Panc1 (cell line): Measurements from ENCODE around the gene SCAMP4. TPM values are rescaled to one million over a fixed set of nuclear protein-coding genes. Genes with fewer than 3 reads are reported as not detected.

Source experiments
- ATAC-seq: fragments of 200-7000 bp; cut with Tn5 transposase; 2 replicates; pipeline ENCODE4 v1.9.1; 2020; ENCODE audit warnings: mild to moderate bottlenecking, moderate library complexity
- BruUV-seq: library from RNA; stranded (reverse); fragments of 400-500 nt; replicated peaks from 2 replicates; lab custom pipeline; 2021; lab: Mats Ljungman, UMichigan
- CTCF ChIA-PET: fragments of 300-600 bp; sonication (Branson Sonifier 250); formaldehyde crosslinking; loops from one replicate; lab custom pipeline; 2022; ENCODE audit warnings: antibody characterized with exemption; lab: Charles Lee
- POLR2A ChIA-PET: fragments of 300-600 bp; sonication (Branson Sonifier 250); formaldehyde crosslinking; loops from one replicate; lab custom pipeline; 2022; ENCODE audit warnings: antibody characterized with exemption; lab: Charles Lee
- DNase-seq: peaks from one replicate; pipeline ENCODE4 v3.0.0-alpha.2; 2010; ENCODE audit warnings: low read depth, low spot score
- H3K27ac ChIP-seq: 2 replicates; pipeline ENCODE4 v1.5.1; 2011; ENCODE audit warnings: mild to moderate bottlenecking, low read length, inconsistent platforms
- H3K27me3 ChIP-seq: fragments of 200-500 bp; sonication (Bioruptor generic); 2 replicates; pipeline ENCODE4 v1.6.0; 2014; ENCODE audit warnings: low read length, inconsistent platforms; ENCODE audit not compliant: control insufficient read depth, insufficient read depth
- H3K36me3 ChIP-seq: fragments of 200-500 bp; sonication (Bioruptor generic); 2 replicates; pipeline ENCODE4 v1.5.1; 2014; ENCODE audit warnings: inconsistent platforms, mild to moderate bottlenecking, low read length, moderate library complexity; ENCODE audit not compliant: control insufficient read depth, insufficient read depth
- H3K4me1 ChIP-seq: 2 replicates; pipeline ENCODE4 v1.5.1; 2011; ENCODE audit warnings: inconsistent platforms, mild to moderate bottlenecking, low read length, moderate library complexity; ENCODE audit not compliant: control insufficient read depth, insufficient read depth
- H3K4me3 ChIP-seq, 2 experiments: 2 replicates each; pipeline ENCODE4 v1.5.1; 2011 to 2012; ENCODE audit warnings: low read depth in 2 of 2, low read length in 2 of 2, mild to moderate bottlenecking in 2 of 2, inconsistent platforms in 1 of 2, moderate library complexity in 1 of 2
- H3K9me3 ChIP-seq: fragments of 200-500 bp; sonication (Bioruptor generic); 2 replicates; pipeline ENCODE4 v1.5.1; 2014; ENCODE audit warnings: low read depth, mild to moderate bottlenecking, inconsistent platforms, low read length, moderate library complexity; ENCODE audit not compliant: control insufficient read depth, insufficient read depth
- POLR2AphosphoS5 ChIP-seq: IDR thresholded peaks from 2 replicates; pipeline ENCODE4 v1.6.1; 2012; ENCODE audit warnings: mild to moderate bottlenecking, low read depth, low read length, moderate library complexity
- SIN3A ChIP-seq: IDR thresholded peaks from 2 replicates; pipeline ENCODE4 v1.6.1; 2012; ENCODE audit warnings: low read depth, mild to moderate bottlenecking, low read length, moderate library complexity, borderline replicate concordance; ENCODE audit not compliant: insufficient read depth
- TCF7L2 ChIP-seq: IDR thresholded peaks from 2 replicates; pipeline ENCODE4 v1.6.1; 2011; ENCODE audit warnings: mild to moderate bottlenecking, low read depth, low read length, inconsistent platforms
- in situ Hi-C: cut with HindIII; loops from 2 replicates; pipeline ENCODE4 v1.10.0; 2016; ENCODE audit warnings: low sequenced_read_pairs, low pct_unique_long_range_greater_than_20kb
- intact Hi-C: fragments of 100-400 bp; cut with micrococcal nuclease; formaldehyde crosslinking; loops from one replicate; pipeline ENCODE4 v1.10.0; 2022; ENCODE audit not compliant: unreplicated experiment
- total RNA-seq: library from RNA; stranded (reverse); gene quantifications from one replicate; pipeline ENCODE4 v1.2.1, GENCODE V29; 2021; ENCODE audit not compliant: unreplicated experiment
- TF ChIP-seq, protein P1 (sequence below): fragments of 450-650 bp; IDR thresholded peaks from 2 replicates; pipeline ENCODE4 v1.5.1; 2017; ENCODE audit warnings: mild to moderate bottlenecking
- TF ChIP-seq, protein P2 (sequence below), 2 experiments: IDR thresholded peaks; 2 replicates each; pipeline ENCODE4 v1.6.1; 2011 to 2012; ENCODE audit warnings: low read depth in 2 of 2, control low read depth in 1 of 2, low read length in 1 of 2, mild to moderate bottlenecking in 1 of 2, moderate library complexity in 1 of 2; ENCODE audit not compliant: insufficient read depth in 1 of 2

The SCAMP4 gene
- total RNA-seq, 1 experiment from 2014 or later: 98.4 TPM

DNA sequence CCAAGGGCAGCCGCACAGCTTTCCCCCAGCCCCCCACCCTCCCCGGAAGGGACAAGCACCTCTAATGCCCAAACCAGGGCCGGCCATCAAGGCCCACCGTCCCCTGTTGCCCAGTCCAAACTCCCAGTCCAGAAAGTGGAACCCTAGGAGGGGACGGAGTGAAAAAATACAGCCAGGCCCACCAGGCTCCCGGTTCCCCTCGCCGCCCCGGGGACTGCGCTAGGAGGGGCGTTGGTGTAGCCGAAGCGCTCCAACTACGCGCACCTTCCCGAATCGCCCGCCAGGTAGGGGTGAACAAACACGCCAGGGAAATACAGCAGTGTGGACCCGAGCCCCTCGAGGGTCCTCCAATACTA is 43.2 kb upstream of the SCAMP4 start:
- no peaks in the 10 kb centered on the region for H3K27me3 ChIP-seq
- POLR2A ChIA-PET: no interaction called here
- in situ Hi-C loops: no loop called here
- H3K9me3 ChIP-seq: no peaks in the 10 kb centered on the region
- ATAC-seq (no peak), DNase-seq (no peak)
- peak overlapping the region; percentile 88 for H3K27ac ChIP-seq
- TF ChIP-seq TCF7L2 (no peak), POLR2AphosphoS5 (no peak), SIN3A (no peak)
- TF ChIP-seq, protein P1, sequence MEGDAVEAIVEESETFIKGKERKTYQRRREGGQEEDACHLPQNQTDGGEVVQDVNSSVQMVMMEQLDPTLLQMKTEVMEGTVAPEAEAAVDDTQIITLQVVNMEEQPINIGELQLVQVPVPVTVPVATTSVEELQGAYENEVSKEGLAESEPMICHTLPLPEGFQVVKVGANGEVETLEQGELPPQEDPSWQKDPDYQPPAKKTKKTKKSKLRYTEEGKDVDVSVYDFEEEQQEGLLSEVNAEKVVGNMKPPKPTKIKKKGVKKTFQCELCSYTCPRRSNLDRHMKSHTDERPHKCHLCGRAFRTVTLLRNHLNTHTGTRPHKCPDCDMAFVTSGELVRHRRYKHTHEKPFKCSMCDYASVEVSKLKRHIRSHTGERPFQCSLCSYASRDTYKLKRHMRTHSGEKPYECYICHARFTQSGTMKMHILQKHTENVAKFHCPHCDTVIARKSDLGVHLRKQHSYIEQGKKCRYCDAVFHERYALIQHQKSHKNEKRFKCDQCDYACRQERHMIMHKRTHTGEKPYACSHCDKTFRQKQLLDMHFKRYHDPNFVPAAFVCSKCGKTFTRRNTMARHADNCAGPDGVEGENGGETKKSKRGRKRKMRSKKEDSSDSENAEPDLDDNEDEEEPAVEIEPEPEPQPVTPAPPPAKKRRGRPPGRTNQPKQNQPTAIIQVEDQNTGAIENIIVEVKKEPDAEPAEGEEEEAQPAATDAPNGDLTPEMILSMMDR: no peak
- TF ChIP-seq, protein P2, sequence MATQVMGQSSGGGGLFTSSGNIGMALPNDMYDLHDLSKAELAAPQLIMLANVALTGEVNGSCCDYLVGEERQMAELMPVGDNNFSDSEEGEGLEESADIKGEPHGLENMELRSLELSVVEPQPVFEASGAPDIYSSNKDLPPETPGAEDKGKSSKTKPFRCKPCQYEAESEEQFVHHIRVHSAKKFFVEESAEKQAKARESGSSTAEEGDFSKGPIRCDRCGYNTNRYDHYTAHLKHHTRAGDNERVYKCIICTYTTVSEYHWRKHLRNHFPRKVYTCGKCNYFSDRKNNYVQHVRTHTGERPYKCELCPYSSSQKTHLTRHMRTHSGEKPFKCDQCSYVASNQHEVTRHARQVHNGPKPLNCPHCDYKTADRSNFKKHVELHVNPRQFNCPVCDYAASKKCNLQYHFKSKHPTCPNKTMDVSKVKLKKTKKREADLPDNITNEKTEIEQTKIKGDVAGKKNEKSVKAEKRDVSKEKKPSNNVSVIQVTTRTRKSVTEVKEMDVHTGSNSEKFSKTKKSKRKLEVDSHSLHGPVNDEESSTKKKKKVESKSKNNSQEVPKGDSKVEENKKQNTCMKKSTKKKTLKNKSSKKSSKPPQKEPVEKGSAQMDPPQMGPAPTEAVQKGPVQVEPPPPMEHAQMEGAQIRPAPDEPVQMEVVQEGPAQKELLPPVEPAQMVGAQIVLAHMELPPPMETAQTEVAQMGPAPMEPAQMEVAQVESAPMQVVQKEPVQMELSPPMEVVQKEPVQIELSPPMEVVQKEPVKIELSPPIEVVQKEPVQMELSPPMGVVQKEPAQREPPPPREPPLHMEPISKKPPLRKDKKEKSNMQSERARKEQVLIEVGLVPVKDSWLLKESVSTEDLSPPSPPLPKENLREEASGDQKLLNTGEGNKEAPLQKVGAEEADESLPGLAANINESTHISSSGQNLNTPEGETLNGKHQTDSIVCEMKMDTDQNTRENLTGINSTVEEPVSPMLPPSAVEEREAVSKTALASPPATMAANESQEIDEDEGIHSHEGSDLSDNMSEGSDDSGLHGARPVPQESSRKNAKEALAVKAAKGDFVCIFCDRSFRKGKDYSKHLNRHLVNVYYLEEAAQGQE (IDR thresholded peaks at IDR 0.05; ENCODE audit: insufficient read depth in 1 of 2, low read depth in 2 of 2, low read length in 1 of 2): no peak
- no TSS peak for BruUV-seq
- peak overlapping the region; percentile 76 to 80 for H3K4me3 ChIP-seq
- H3K4me1 ChIP-seq: peaks cover 18% of the 10 kb centered on the region
- intact Hi-C loops: no loop called here
- peaks cover 5% of the 10 kb centered on the region; the same call in 1 of the 2 replicates for H3K36me3 ChIP-seq
- CTCF ChIA-PET: no interaction called here

DNA sequence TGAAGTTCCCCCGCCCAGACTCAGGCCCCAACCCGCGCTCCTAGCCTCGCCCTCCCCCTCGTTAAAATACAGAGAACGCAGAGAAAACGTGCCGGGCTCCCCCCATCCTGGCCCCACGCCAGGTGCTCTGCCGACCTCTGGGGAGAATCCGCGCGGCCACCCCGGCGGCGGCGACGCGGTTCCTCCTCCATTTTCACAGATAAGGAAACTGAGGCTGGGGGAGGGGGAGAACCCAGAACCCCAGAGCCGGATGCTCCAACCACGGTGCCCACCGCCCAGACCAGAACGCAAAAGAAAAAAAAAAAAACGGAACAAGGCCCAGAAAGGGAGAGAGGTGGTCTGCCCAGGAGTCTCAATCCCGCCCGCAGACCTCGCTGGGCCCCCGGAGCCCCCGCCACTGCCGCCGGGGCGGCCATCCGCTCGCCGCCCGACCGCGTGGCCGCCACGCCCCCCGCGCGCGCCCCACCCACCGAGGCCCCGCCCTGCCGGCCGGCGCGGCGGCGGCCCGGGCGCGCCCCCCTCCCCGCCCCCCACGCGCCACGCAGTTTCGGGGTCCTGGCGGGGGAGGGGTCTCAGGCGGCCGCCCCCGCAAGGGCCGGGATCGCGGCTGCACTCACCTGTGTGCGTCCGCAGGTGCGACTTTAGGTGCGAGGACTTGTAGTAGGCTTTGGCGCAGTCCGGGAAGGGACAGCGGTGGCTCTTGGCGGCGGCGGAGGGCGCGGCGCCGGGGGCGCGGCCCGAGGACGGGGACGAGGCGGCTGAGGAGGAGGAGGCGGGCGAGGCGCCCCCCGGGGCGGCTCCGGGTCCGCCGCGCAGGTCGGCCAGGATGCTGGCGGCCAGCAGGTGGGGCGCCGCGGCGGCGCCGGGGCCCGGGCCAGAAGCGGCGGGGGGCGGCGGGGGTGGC is 42.5 kb upstream of the SCAMP4 start:
- in situ Hi-C loops: no loop called here
- ATAC-seq: peak; percentile 10
- Histone ChIP-seq H3K4me3 (peak overlapping the region; percentile 76 to 80), H3K36me3 (peaks cover 5% of the 10 kb centered on the region; the same call in 1 of the 2 replicates), H3K27me3 (no peaks in the 10 kb centered on the region), H3K4me1 (peaks cover 18% of the 10 kb centered on the region), H3K9me3 (no peaks in the 10 kb centered on the region), H3K27ac (peak overlapping the region; percentile 88)
- ChIA-PET POLR2A (no interaction called here), CTCF (no interaction called here)
- TF ChIP-seq POLR2AphosphoS5 (no peak), TCF7L2 (no peak), SIN3A (peak; percentile 42; the same call in 1 of the 2 replicates)
- TF ChIP-seq, protein P2 (IDR thresholded peaks at IDR 0.05; ENCODE audit: insufficient read depth in 1 of 2, low read depth in 2 of 2, low read length in 1 of 2): no peak
- TF ChIP-seq, protein P1: no peak
- BruUV-seq: no TSS peak
- intact Hi-C loops: no loop called here
- DNase-seq: no peak
